CD4-positive, alpha-beta memory T cell (primary cell): ENCODE measurements around the gene FAM118A. TPM values are rescaled to one million over a fixed set of nuclear protein-coding genes. Genes with fewer than 3 reads are reported as not detected.

Experiments
- CTCF ChIA-PET: fragments of 350-600 bp; sonication (Branson Sonifier 250); formaldehyde crosslinking; loops from one replicate; lab custom pipeline; 2021; ENCODE audit warnings: inconsistent platforms; ENCODE audit not compliant: partially characterized antibody; lab: Charles Lee
- POLR2A ChIA-PET: fragments of 350-600 bp; sonication (Branson Sonifier 250); formaldehyde crosslinking; loops from one replicate; lab custom pipeline; 2021; ENCODE audit not compliant: partially characterized antibody; lab: Charles Lee
- DNase-seq, 5 donors: peaks; one replicate each; pipeline versions ENCODE4 v3.0.0 to v3.0.0-alpha.2; 2020 to 2022; ENCODE audit warnings: mixed read lengths in 1 of 5
- H3K27ac ChIP-seq: one replicate; pipeline ENCODE4 v1.7.0; 2013; ENCODE audit warnings: low read depth, low read length
- H3K27me3 ChIP-seq: 2 replicates; pipeline ENCODE4 v1.7.0; 2013; ENCODE audit warnings: mild to moderate bottlenecking, low read length, moderate library complexity; ENCODE audit not compliant: insufficient read depth
- H3K36me3 ChIP-seq: 2 replicates; pipeline ENCODE4 v1.7.0; 2013; ENCODE audit warnings: mild to moderate bottlenecking, low read length, moderate library complexity; ENCODE audit not compliant: insufficient read depth
- H3K4me1 ChIP-seq: 2 replicates; pipeline ENCODE4 v1.7.0; 2013; ENCODE audit warnings: mild to moderate bottlenecking, low read length, moderate library complexity; ENCODE audit not compliant: insufficient read depth
- H3K4me3 ChIP-seq, 2 donors: one replicate each; pipeline ENCODE4 v1.7.0; 2013; ENCODE audit warnings: low read length in 2 of 2, mild to moderate bottlenecking in 1 of 2
- H3K9me3 ChIP-seq, 2 donors: one replicate each; pipeline ENCODE4 v1.7.0; 2013; ENCODE audit warnings: low read length in 2 of 2, control low read depth in 1 of 2; ENCODE audit not compliant: control insufficient read depth in 1 of 2
- H3K27ac Mint-ChIP-seq, 7 donors: one replicate each; pipeline ENCODE4 v1.8.0; 2020 to 2021; ENCODE audit warnings: mixed read lengths in 7 of 7, mild to moderate bottlenecking in 6 of 7, inconsistent platforms in 3 of 7, moderate library complexity in 3 of 7
- H3K27me3 Mint-ChIP-seq, 2 donors: one replicate each; pipeline ENCODE4 v1.8.0; 2020 to 2021; ENCODE audit warnings: mixed read lengths in 2 of 2
- H3K36me3 Mint-ChIP-seq, 2 donors: one replicate each; pipeline ENCODE4 v1.8.0; 2020 to 2021; ENCODE audit warnings: mixed read lengths in 2 of 2, inconsistent platforms in 1 of 2, mild to moderate bottlenecking in 1 of 2
- H3K4me1 Mint-ChIP-seq, 4 donors: one replicate each; pipeline ENCODE4 v1.8.0; 2020 to 2021; ENCODE audit warnings: mixed read lengths in 4 of 4, mild to moderate bottlenecking in 1 of 4
- H3K4me3 Mint-ChIP-seq, 8 donors: one replicate each; pipeline ENCODE4 v1.8.0; 2020 to 2021; ENCODE audit warnings: mixed read lengths in 8 of 8, mild to moderate bottlenecking in 7 of 8, moderate library complexity in 6 of 8, inconsistent platforms in 3 of 8
- H3K9me3 Mint-ChIP-seq, 8 donors: one replicate each; pipeline ENCODE4 v1.8.0; 2020 to 2021; ENCODE audit warnings: mixed read lengths in 8 of 8, mild to moderate bottlenecking in 5 of 8, inconsistent platforms in 3 of 8, moderate library complexity in 1 of 8
- intact Hi-C: fragments of 100-400 bp; cut with micrococcal nuclease; formaldehyde crosslinking; loops from one replicate; pipeline ENCODE4 v1.15.1; 2023
- polyA plus RNA-seq, 2 donors: library from polyadenylated mRNA; unstranded; fragments of 300-500 nt; fragmentation: Illumina TruSeq; gene quantifications; one replicate each; pipeline ENCODE4 v1.2.3, GENCODE V29; 2021
- total RNA-seq, 2 experiments: library from RNA; stranded (reverse); gene quantifications; one replicate each; pipeline ENCODE4 v1.2.3, GENCODE V29; 2021

The FAM118A gene
- total and polyA plus RNA-seq, 4 experiments from 2014 or later, result 34.5 to 122 (median 85.1) TPM

DNA sequence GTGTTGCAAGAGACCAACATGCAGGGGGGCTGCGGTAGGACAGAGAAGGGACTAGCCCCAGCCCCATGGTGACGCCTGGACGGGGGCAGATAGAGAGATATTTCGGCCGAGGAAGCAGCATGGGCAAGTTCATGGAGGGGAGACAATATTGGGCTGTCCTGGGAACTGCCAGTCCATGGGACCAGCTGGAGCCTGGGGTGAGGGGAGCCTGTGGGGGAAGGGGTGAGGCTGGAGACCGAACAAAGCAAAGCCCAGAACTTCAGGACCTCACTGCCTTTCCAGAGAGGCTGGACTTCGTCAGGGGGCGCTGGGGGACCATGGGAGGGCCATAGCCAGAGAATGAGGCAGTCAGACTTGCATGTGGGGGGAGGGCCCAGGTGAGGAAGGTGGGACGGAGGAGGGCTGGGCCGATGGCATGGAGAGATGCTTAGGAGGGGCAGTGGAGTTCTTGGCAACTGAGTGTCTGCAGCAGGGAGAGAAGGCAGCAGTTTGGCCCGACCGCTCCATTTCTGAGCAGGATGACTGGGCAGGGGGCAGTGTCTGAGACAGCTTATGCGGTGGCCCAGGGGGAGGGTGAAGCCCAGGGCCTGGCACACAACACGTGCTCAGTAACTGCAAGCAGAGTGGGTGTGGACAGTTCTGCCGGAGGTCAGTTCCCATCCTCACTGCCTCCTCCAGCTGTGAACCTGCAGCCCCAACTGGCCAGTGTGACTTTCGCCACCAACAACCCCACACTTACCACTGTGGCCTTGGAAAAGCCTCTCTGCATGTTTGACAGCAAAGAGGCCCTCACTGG lies 24.3 kb upstream of the FAM118A start:
- DNase-seq, result no peak
- Mint-ChIP-seq H3K36me3 (no peaks in the 10 kb centered on the region), H3K4me3 (peak overlapping the region in 1 of 8 donors; percentile 27), H3K27me3 (peaks cover 2 to 9% of the 10 kb centered on the region in 2 donors), H3K27ac (no peak overlapping the region), H3K4me1 (peaks cover 0 to 4% (median 3%) of the 10 kb centered on the region in 4 donors), H3K9me3 (no peaks in the 10 kb centered on the region)
- Histone ChIP-seq H3K4me3 (no peak overlapping the region), H3K9me3 (no peaks in the 10 kb centered on the region), H3K27me3 (peaks cover 3% of the 10 kb centered on the region), H3K36me3 (no peaks in the 10 kb centered on the region), H3K27ac (no peak overlapping the region), H3K4me1 (peaks cover 6% of the 10 kb centered on the region)
- intact Hi-C loops, result no loop called here
- ChIA-PET CTCF (no interaction called here), POLR2A (no interaction called here)

DNA sequence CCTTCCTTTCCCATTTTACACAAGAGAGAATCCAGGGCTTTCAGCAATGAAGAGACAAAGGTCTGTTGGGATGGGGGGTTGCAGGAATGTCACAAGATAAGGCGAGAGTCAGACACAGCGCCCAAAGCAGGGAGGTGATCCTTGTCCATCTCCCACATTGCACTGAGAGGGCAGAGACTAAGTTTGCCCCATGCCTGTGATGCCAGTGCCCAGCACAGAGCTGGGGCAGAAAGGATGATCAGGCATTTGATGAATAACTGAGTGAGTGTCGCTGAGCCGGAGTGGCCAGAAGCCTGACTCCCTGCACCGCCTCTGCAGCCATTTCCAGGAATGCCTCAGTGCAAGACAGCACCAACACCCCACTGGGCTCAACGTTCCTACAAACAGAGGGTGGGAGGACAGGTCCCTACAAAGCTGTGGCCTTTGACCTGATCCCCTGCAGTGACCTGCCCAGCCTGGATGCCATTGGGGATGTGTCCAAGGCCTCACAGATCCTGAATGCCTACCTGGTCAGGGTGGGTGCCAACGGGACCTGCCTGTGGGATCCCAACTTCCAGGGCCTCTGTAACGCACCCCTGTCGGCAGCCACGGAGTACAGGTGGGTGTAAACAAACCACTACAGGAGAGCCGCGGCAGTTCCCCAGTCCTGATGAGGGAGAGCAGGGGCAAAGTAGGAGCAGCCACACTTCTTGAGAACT lies 22.7 kb upstream of the FAM118A start:
- peaks cover 2 to 9% of the 10 kb centered on the region in 2 donors for H3K27me3 Mint-ChIP-seq

GRCh38 chr22:45290410-45290936 lies 19.3 kb upstream of the FAM118A start:
- no peaks in the 10 kb centered on the region for H3K9me3 ChIP-seq
- Mint-ChIP-seq H3K4me1 (peaks cover 0 to under 1% (median 0%) of the 10 kb centered on the region in 4 donors), H3K4me3 (no peak overlapping the region), H3K27me3 (peaks cover 0 to 2% of the 10 kb centered on the region in 2 donors), H3K27ac (no peak overlapping the region), H3K36me3 (no peaks in the 10 kb centered on the region), H3K9me3 (no peaks in the 10 kb centered on the region)
- H3K4me1 ChIP-seq, result no peaks in the 10 kb centered on the region
- no peak for DNase-seq
- POLR2A ChIA-PET, result no interaction called here
- H3K27ac ChIP-seq, result no peak overlapping the region
- CTCF ChIA-PET, result no interaction called here
- H3K4me3 ChIP-seq, result no peak overlapping the region
- no peaks in the 10 kb centered on the region for H3K27me3 ChIP-seq
- H3K36me3 ChIP-seq, result no peaks in the 10 kb centered on the region
- intact Hi-C loops, result no loop called here

More for the DNA sequence above, 22.7 kb upstream of the FAM118A start:
- Histone ChIP-seq H3K27ac (no peak overlapping the region), H3K4me3 (no peak overlapping the region), H3K4me1 (peaks cover 6% of the 10 kb centered on the region), H3K27me3 (peaks cover 3% of the 10 kb centered on the region), H3K36me3 (no peaks in the 10 kb centered on the region), H3K9me3 (no peaks in the 10 kb centered on the region)
- peaks cover 0 to 4% (median 3%) of the 10 kb centered on the region in 4 donors for H3K4me1 Mint-ChIP-seq
- POLR2A ChIA-PET, result no interaction called here
- peak overlapping the region in 1 of 8 donors; percentile 8 for H3K4me3 Mint-ChIP-seq
- H3K9me3 Mint-ChIP-seq, result no peaks in the 10 kb centered on the region
- H3K27ac Mint-ChIP-seq, result no peak overlapping the region
- CTCF ChIA-PET, result interaction anchor here (1.8 kb wide), 1 partner anchor 16 kb away, joined by 5 read pairs; no protein-coding TSS in a partner anchor
- no peak for DNase-seq
- H3K36me3 Mint-ChIP-seq, result no peaks in the 10 kb centered on the region
- intact Hi-C loops, result no loop called here

DNA sequence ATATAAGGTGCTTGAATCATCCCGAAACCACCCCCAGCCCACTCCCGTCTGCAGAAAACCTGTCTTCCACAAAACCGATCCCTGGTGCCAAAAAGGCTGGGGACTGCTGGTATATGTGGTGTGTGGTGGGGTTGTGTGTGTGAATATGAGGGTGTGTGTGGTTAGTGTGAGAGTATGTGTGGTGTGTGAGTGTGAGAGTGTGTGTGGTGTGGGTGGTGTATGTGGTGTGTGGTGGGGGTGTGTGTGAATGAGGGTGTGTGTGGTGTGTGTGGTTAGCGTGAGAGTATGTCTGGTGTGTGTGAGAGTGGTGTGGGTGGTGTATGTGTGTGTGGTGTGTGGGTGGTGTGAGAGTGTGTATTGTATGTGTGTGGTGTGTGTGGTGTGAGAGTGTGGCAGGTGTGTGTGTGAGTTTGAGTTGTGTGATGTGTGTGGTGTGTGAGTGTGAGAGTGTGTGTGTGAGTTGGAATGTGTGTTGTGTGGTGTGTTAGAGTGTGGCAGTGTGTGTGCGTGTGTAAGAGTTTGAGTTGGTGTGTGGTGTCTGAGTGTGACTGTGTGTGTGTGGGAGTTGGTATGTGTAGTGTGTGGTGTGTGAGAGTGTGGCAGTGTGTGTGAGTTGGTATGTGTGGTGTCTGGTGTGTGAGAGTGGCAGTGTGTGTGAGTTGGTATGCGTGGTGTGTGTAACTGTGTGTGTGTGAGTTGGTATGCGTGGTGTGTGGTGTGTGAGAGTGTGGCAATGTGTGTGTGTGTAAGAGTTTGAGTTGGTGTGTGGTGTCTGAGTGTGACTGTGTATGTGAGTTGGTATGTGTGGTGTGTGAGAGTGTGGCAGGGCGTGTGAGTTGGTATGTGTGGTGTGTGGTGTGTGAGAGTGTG lies 18.4 kb upstream of the FAM118A start:
- no peaks in the 10 kb centered on the region for H3K36me3 Mint-ChIP-seq
- POLR2A ChIA-PET, result no interaction called here
- no peak for DNase-seq
- Histone ChIP-seq H3K27me3 (no peaks in the 10 kb centered on the region), H3K27ac (no peak overlapping the region), H3K4me1 (peaks cover 8% of the 10 kb centered on the region), H3K36me3 (no peaks in the 10 kb centered on the region), H3K4me3 (no peak overlapping the region), H3K9me3 (no peaks in the 10 kb centered on the region)
- peaks cover 1 to 9% (median 4%) of the 10 kb centered on the region in 4 donors for H3K4me1 Mint-ChIP-seq
- no peaks in the 10 kb centered on the region for H3K27me3 Mint-ChIP-seq
- no peak overlapping the region for H3K27ac Mint-ChIP-seq
- no peaks in the 10 kb centered on the region for H3K9me3 Mint-ChIP-seq
- CTCF ChIA-PET, result no interaction called here
- intact Hi-C loops, result no loop called here
- no peak overlapping the region for H3K4me3 Mint-ChIP-seq

DNA sequence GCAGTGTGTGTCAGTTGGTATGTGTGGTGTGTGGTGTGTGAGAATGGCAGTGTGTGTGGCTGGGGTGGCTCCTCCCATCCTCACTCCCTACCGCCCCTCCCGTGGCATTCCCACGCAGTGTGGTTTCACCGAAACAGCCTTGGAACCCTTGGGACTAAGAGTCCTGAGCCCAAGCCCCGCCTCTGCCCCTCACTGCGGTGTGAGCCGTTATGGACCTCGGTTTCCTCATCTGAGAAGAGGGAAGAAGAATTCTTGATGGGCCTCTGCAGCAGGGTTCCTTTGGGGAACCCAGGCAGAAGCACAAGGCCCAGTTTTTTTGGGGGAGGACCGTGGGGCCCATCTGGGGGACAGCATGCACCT lies 17.8 kb upstream of the FAM118A start:
- peaks cover 7 to 15% (median 10%) of the 10 kb centered on the region in 4 donors for H3K4me1 Mint-ChIP-seq
- no peaks in the 10 kb centered on the region for H3K27me3 Mint-ChIP-seq
- POLR2A ChIA-PET, result no interaction called here
- H3K27ac ChIP-seq, result no peak overlapping the region
- no peaks in the 10 kb centered on the region for H3K27me3 ChIP-seq
- H3K4me3 Mint-ChIP-seq, result no peak overlapping the region
- intact Hi-C loops, result no loop called here
- no peaks in the 10 kb centered on the region for H3K36me3 ChIP-seq
- H3K4me1 ChIP-seq, result peaks cover 14% of the 10 kb centered on the region
- no peaks in the 10 kb centered on the region for H3K9me3 Mint-ChIP-seq
- H3K27ac Mint-ChIP-seq, result no peak overlapping the region
- no peaks in the 10 kb centered on the region for H3K36me3 Mint-ChIP-seq
- no peak for DNase-seq
- H3K9me3 ChIP-seq, result no peaks in the 10 kb centered on the region
- H3K4me3 ChIP-seq, result no peak overlapping the region
- CTCF ChIA-PET, result no interaction called here

DNA sequence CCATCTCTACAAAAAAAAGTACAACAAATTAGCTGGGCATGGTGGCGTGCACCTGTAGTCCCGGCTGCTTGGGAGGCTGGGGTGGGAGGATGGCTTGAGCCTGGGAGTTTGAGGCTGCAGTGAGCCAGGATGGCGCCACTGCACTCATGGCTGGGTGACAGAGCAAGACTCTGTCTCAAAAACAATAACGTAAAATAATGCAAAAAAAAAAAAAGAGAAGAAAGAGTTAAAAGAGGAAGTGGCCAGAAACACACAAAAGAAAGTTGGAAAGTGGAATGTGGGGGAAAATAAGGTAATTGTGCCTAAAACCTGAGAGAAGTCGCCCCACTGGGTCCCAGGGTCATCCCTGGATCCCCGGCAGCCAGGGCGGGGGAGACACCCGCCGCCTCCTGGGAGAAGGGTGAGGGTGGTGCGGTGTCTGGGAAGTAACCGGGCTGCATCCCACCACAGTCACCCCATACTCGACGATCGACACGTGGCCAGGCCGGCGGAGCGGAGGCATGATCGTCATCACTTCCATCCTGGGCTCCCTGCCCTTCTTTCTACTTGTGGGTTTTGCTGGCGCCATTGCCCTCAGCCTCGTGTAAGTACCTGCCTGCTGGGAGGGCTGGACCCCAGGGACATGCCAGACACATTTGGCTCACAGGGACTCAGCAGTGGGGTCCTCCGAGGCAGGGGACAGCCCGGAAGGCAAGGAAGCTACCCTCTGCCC lies 16.8 kb upstream of the FAM118A start:
- H3K27me3 ChIP-seq, result no peaks in the 10 kb centered on the region
- Mint-ChIP-seq H3K4me1 (peaks cover 10 to 25% (median 12%) of the 10 kb centered on the region in 4 donors), H3K36me3 (no peaks in the 10 kb centered on the region), H3K4me3 (no peak overlapping the region), H3K27ac (peak overlapping the region in 3 of 7 donors; percentile 29 to 56 (median 48)), H3K27me3 (no peaks in the 10 kb centered on the region), H3K9me3 (no peaks in the 10 kb centered on the region)
- intact Hi-C loops, result no loop called here
- H3K4me1 ChIP-seq, result peaks cover 21% of the 10 kb centered on the region
- no peaks in the 10 kb centered on the region for H3K9me3 ChIP-seq
- no peak overlapping the region for H3K4me3 ChIP-seq
- no peaks in the 10 kb centered on the region for H3K36me3 ChIP-seq
- no peak overlapping the region for H3K27ac ChIP-seq
- DNase-seq, result no peak
- ChIA-PET CTCF (no interaction called here), POLR2A (no interaction called here)
